LNCaP clone FGC (cell line): ENCODE data around the gene CPN2.

Source experiments
- DNase-seq: peaks from one replicate; pipeline ENCODE4 v3.0.0-alpha.2; 2011; ENCODE audit warnings: low read depth
- H3K4me3 ChIP-seq: 2 replicates; pipeline ENCODE4 v1.5.1; 2011; ENCODE audit warnings: mild to moderate bottlenecking, low read depth, low read length, control low read depth
- TF ChIP-seq, protein P1 (sequence below): IDR thresholded peaks from 2 replicates; pipeline ENCODE4 v1.5.1; 2012; ENCODE audit warnings: mild to moderate bottlenecking; ENCODE audit not compliant: control insufficient read depth, insufficient read depth; ENCODE audit errors: extremely low read depth

CPN2 gene

DNA sequence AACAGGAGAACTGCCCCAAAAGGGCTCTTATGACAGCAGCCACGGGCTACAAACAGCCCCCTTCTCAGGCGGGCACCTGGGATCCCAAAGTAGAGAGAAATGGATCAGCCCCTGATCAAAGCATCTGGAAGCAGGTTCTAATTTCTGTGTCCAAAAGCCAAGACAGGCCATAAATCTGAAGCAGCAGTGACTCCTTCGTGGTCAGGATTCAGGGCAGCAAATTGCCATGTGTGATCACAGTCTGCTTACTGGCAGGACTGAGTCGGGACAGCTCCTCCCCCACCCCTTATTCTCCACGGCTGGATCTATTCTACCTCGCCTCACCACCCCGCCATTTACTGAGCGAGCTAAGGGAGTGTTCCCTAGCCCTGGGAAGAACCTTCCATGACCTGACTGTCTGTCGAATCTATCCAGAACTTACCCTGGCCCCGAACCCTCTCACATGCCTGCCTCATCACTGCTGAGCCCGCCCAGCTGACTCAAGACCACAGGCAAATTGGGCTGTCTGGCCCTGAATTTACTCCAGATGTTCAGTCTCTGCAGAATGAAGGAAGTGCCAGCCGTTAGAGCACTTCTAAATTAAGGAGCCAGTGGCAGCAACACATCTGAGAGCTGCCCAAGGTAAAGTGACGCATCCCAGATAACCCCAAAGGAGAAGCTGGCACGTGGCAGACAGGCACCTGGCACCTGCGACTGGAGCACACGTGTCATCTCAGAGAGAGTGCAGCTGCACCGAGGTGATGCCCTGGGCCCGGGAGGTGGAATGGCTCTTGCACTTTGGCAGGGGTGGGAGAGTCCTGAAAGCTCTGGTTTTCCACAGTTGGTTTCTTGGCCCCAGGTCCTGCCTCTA lies 17.1 kb upstream of the CPN2 start:
- DNase-seq: no peak
- H3K4me3 ChIP-seq: no peak overlapping the region
- TF ChIP-seq, protein P1, sequence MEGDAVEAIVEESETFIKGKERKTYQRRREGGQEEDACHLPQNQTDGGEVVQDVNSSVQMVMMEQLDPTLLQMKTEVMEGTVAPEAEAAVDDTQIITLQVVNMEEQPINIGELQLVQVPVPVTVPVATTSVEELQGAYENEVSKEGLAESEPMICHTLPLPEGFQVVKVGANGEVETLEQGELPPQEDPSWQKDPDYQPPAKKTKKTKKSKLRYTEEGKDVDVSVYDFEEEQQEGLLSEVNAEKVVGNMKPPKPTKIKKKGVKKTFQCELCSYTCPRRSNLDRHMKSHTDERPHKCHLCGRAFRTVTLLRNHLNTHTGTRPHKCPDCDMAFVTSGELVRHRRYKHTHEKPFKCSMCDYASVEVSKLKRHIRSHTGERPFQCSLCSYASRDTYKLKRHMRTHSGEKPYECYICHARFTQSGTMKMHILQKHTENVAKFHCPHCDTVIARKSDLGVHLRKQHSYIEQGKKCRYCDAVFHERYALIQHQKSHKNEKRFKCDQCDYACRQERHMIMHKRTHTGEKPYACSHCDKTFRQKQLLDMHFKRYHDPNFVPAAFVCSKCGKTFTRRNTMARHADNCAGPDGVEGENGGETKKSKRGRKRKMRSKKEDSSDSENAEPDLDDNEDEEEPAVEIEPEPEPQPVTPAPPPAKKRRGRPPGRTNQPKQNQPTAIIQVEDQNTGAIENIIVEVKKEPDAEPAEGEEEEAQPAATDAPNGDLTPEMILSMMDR: no peak

DNA sequence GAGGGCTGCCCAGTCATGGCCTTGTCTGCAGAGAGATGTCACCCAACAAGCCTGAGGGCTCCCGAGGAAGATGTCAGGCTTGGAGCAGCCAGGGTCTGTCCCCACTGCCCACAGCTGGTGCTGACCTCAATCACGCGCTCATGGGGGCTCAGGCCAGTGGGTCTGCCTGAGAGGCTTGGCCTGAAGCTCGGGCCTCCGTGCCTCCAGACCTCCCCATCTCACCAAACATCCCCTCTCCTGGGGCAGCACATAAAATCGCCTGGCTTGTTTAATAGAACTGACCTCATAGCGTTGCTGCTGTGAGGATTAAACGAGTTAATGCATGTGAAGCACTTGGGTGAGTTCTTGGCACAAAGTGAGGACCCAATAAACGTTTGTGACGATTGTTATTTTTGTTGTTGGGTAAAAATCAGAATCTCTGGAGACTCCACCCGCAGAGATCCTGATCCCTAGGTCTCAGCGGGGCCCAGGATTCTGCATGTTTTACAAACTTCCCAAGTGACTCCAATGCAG lies 14.9 kb upstream of the CPN2 start:
- no peak for DNase-seq
- no peak overlapping the region for H3K4me3 ChIP-seq
- TF ChIP-seq, protein P1: no peak

DNA sequence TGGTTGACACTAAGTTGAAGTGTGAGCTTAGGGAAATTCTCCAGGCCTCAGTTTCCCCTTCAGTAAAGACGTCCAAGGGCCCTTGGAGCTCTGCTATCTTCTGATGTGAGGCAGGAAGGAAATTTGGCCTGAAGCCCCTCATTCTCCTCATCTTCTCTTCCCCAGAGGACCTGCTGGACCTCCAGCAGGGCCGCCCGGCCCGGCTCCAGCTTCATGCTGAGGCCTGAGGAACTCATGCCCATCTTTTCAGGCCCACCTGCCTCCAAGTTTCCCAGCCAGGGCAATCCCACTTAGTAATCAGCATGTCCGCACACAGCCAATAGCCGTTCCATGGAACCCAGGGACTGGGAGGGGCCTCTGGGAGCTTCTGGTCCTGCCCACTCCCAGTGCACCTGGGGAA lies 14.4 kb upstream of the CPN2 start:
- TF ChIP-seq, protein P1: no peak
- no peak overlapping the region for H3K4me3 ChIP-seq
- no peak for DNase-seq

DNA sequence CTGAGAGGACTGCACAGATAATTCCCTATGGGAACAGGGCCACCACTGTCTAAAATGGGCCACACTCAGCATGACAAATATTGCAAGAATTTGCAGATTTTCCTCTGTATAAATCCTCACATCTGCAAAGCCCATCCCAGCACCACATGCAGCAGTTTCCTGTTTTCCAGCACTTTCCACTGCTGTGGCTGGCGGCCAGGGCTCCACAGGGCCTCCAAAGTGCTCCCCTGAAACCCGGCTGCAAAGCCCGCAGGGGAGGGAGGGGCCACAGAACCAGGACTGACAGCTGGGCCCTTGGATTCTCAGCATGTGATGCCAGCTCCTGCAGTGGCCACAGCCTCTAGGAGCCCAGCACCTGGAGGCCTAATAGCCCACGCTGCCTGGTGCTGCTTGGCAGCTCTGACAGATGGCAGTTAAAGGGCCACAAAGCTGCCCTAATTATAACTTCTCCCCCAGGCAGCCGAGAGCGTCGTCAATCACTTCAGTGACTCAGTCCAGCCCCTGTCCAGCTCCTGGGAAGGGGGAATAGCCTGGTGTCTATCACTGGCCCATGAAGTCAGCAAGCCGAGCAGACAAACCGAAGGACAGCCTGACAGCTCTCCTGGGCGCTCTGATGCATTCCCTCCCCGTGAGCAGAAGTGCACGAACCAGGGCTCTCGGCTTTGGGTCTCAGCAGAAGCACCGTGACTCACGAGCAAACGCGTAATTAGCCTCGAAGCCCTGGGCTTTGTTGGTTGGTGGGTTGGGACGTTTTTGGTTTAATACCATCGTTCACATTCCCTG lies 13.7 kb upstream of the CPN2 start:
- H3K4me3 ChIP-seq: no peak overlapping the region
- TF ChIP-seq, protein P1: no peak
- no peak for DNase-seq

DNA sequence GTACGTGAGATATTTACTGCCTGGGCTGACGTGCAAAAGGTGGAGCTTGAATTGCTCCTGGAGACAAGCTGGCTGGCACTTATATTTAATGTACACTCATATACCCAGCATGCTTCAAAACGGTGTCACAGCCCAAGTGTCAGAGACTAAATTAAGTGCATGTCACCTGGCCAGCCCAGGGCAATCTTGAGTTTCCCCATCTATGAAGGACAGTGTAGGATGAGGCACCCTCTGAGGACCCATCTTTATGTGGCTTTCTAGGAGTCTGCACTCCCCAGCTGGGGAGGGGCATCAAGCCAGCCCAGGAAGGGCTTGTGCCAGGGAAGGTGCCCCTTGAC lies 13.2 kb upstream of the CPN2 start:
- H3K4me3 ChIP-seq: no peak overlapping the region
- DNase-seq: no peak
- TF ChIP-seq, protein P1: no peak

DNA sequence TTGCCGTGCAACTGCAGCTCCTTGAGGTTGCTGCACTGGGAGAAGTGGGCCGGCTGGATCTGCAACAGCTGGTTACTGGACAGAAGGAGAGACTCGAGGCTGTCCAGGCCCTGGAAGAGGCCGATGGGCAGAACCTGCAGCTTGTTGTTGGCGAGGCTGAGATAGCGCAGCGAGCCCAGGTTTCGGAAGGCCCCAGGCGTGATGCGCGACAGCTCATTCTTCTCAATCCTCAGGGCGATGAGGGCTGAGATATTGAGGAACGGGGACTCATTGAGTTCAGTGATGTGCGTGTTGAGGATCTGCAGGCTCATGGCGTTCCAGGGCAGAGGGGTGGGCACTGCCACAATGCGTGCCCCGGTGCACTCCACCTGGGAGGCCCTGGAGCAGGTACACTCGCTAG lies 9.4 kb upstream of the CPN2 start:
- TF ChIP-seq, protein P1: no peak
- H3K4me3 ChIP-seq: no peak overlapping the region
- DNase-seq: no peak
